ENCODE results near the gene EPHA1. TPM values are rescaled to one million over a fixed set of nuclear protein-coding genes. Genes with fewer than 3 reads are reported as not detected.

Gene EPHA1
- total and polyA plus RNA-seq, 5 donors from 2014 or later: 1.4 to 10.3 (median 5.0) TPM

DNA sequence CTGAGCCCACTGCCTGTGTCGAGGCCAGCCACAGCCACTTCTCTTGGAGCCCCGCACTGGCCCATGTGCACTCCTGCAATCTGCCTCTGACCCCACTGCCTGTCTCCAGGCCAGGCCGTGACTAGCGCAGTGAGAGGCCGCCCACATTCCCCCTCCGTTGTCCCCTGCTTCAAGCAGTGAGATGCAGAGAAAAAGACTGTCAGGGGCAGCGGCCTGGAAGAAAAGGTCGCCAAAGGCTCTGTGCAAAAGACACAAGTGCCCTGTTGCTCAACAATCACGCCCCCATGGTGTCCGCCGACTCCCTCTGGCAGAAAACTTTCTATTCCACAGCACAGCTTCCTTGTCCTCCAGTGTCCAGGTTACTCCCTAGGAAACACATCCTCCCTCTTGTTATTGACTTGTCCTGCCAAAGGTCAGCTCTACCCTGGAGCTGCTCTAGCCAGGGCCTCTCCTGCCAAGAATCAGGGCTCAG lies 56.1 kb downstream of the EPHA1 start:
- Mint-ChIP-seq H3K4me3 (no peak overlapping the region), H3K27ac (no peak overlapping the region), H3K9me3 (peaks cover 0 to 2% (median 0%) of the 10 kb centered on the region in 7 donors), H3K4me1 (peaks cover 0 to 2% (median 0%) of the 10 kb centered on the region in 4 donors), H3K27me3 (peaks cover 9% of the 10 kb centered on the region), H3K36me3 (no peaks in the 10 kb centered on the region)
- Histone ChIP-seq H3K9me3 (ENCODE audit: control insufficient read depth in 2 of 2, low read length in 2 of 2) (no peaks in the 10 kb centered on the region), H3K27ac (ENCODE audit: insufficient read depth, low read length, poor library complexity, severe bottlenecking) (no peak overlapping the region), H3K4me1 (ENCODE audit: control insufficient read depth, insufficient read depth, low read length, poor library complexity, severe bottlenecking) (no peaks in the 10 kb centered on the region), H3K36me3 (ENCODE audit: control insufficient read depth, insufficient read depth, low read length) (no peaks in the 10 kb centered on the region), H3K4me3 (ENCODE audit: low read depth, low read length) (no peak overlapping the region), H3K27me3 (ENCODE audit: control insufficient read depth, insufficient read depth, low read length) (peaks cover 4% of the 10 kb centered on the region)
- DNase-seq (no peak), ATAC-seq (ENCODE audit: low read depth in 2 of 2) (no peak)

GRCh38 chr7:143351574-143351973 lies 57.1 kb downstream of the EPHA1 start:
- H3K27ac Mint-ChIP-seq: no peak overlapping the region
- no peak overlapping the region for H3K4me3 ChIP-seq (ENCODE audit: low read depth, low read length)

GRCh38 chr7:143351060-143351459 lies 57.6 kb downstream of the EPHA1 start:
- H3K27me3 Mint-ChIP-seq: peaks cover 19% of the 10 kb centered on the region
- no peak overlapping the region for H3K4me3 ChIP-seq (ENCODE audit: low read depth, low read length)
- no peak overlapping the region for H3K27ac Mint-ChIP-seq
- H3K4me3 Mint-ChIP-seq: no peak overlapping the region
- H3K9me3 Mint-ChIP-seq: peaks cover 0 to 2% (median 0%) of the 10 kb centered on the region in 7 donors
- no peaks in the 10 kb centered on the region for H3K9me3 ChIP-seq (ENCODE audit: control insufficient read depth in 2 of 2, low read length in 2 of 2)
- peaks cover 0 to 6% (median 2%) of the 10 kb centered on the region in 4 donors for H3K4me1 Mint-ChIP-seq
- no peaks in the 10 kb centered on the region for H3K4me1 ChIP-seq (ENCODE audit: control insufficient read depth, insufficient read depth, low read length, poor library complexity, severe bottlenecking)
- no peak overlapping the region for H3K27ac ChIP-seq (ENCODE audit: insufficient read depth, low read length, poor library complexity, severe bottlenecking)
- ATAC-seq (ENCODE audit: low read depth in 2 of 2) (no peak), DNase-seq (no peak)
- no peaks in the 10 kb centered on the region for H3K36me3 Mint-ChIP-seq
- no peaks in the 10 kb centered on the region for H3K36me3 ChIP-seq (ENCODE audit: control insufficient read depth, insufficient read depth, low read length)
- H3K27me3 ChIP-seq (ENCODE audit: control insufficient read depth, insufficient read depth, low read length): peaks cover 4% of the 10 kb centered on the region

More at GRCh38 chr7:143351574-143351973, 57.1 kb downstream of the EPHA1 start:
- H3K36me3 ChIP-seq (ENCODE audit: control insufficient read depth, insufficient read depth, low read length): no peaks in the 10 kb centered on the region
- ATAC-seq (ENCODE audit: low read depth in 2 of 2) (no peak), DNase-seq (no peak)
- Mint-ChIP-seq H3K9me3 (peaks cover 0 to 2% (median 0%) of the 10 kb centered on the region in 7 donors), H3K27me3 (peaks cover 14% of the 10 kb centered on the region), H3K4me3 (no peak overlapping the region), H3K4me1 (peaks cover 0 to 6% (median 2%) of the 10 kb centered on the region in 4 donors), H3K36me3 (no peaks in the 10 kb centered on the region)
- H3K9me3 ChIP-seq (ENCODE audit: control insufficient read depth in 2 of 2, low read length in 2 of 2): no peaks in the 10 kb centered on the region
- H3K27ac ChIP-seq (ENCODE audit: insufficient read depth, low read length, poor library complexity, severe bottlenecking): no peak overlapping the region
- no peaks in the 10 kb centered on the region for H3K4me1 ChIP-seq (ENCODE audit: control insufficient read depth, insufficient read depth, low read length, poor library complexity, severe bottlenecking)
- peaks cover 4% of the 10 kb centered on the region for H3K27me3 ChIP-seq (ENCODE audit: control insufficient read depth, insufficient read depth, low read length)

DNA sequence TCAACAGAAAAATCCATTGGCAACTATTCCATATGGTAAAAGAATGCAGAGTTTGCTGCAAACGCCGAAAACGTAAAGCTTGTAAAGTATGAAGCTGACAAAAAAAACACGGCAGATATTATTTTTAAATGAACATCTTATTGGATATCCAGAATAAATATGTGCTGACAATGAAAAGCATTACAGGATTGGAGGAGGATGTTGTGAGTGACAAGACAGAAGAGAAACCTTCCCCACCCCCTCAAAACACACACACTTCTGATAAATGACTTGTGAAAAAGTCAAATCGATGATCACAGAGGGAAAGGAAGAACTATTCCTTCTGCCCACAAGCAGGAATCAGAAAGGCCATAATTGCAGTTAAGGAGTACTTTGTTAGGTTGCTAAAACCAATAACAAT lies 60.7 kb downstream of the EPHA1 start:
- no peak overlapping the region for H3K27ac ChIP-seq (ENCODE audit: insufficient read depth, low read length, poor library complexity, severe bottlenecking)
- Mint-ChIP-seq H3K4me3 (peak overlapping the region in 1 of 4 donors; percentile 73), H3K9me3 (no peaks in the 10 kb centered on the region), H3K4me1 (peaks cover 4 to 17% (median 7%) of the 10 kb centered on the region in 4 donors), H3K36me3 (no peaks in the 10 kb centered on the region), H3K27me3 (peaks cover 23% of the 10 kb centered on the region), H3K27ac (no peak overlapping the region)
- H3K36me3 ChIP-seq (ENCODE audit: control insufficient read depth, insufficient read depth, low read length): no peaks in the 10 kb centered on the region
- ATAC-seq (ENCODE audit: low read depth in 2 of 2) (no peak), DNase-seq (no peak)
- peaks cover 7% of the 10 kb centered on the region for H3K4me1 ChIP-seq (ENCODE audit: control insufficient read depth, insufficient read depth, low read length, poor library complexity, severe bottlenecking)
- peaks cover 4% of the 10 kb centered on the region for H3K27me3 ChIP-seq (ENCODE audit: control insufficient read depth, insufficient read depth, low read length)
- H3K4me3 ChIP-seq (ENCODE audit: low read depth, low read length): no peak overlapping the region
- no peaks in the 10 kb centered on the region for H3K9me3 ChIP-seq (ENCODE audit: control insufficient read depth in 2 of 2, low read length in 2 of 2)

DNA sequence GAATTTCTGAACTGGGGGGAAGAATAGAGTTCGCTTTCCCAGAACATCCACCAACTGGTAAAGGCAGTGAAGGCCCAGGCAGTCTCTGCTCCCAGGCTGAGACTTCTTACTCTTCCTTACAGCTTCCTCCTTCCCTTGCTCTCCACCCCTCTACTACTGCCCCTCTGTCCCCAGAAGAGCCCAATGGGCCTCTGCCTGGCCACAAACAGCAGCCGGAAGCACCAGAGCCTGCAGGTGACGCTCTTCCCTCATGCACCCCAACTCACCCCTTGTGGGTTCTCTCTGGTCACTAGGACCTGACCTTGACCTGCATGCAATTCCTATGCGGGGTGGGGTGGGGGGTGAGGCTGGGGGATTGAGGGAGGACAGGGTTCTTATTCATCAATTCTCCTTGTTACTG lies 62.6 kb downstream of the EPHA1 start:
- Histone ChIP-seq H3K36me3 (ENCODE audit: control insufficient read depth, insufficient read depth, low read length) (no peaks in the 10 kb centered on the region), H3K9me3 (ENCODE audit: control insufficient read depth in 2 of 2, low read length in 2 of 2) (no peaks in the 10 kb centered on the region), H3K27me3 (ENCODE audit: control insufficient read depth, insufficient read depth, low read length) (peaks cover 4% of the 10 kb centered on the region), H3K4me1 (ENCODE audit: control insufficient read depth, insufficient read depth, low read length, poor library complexity, severe bottlenecking) (peaks cover 7% of the 10 kb centered on the region), H3K27ac (ENCODE audit: insufficient read depth, low read length, poor library complexity, severe bottlenecking) (no peak overlapping the region), H3K4me3 (ENCODE audit: low read depth, low read length) (no peak overlapping the region)
- peak overlapping the region in 3 of 4 donors; percentile 39 to 86 (median 82) for H3K4me3 Mint-ChIP-seq
- peaks cover 26% of the 10 kb centered on the region for H3K27me3 Mint-ChIP-seq
- DNase-seq (no peak), ATAC-seq (ENCODE audit: low read depth in 2 of 2) (no peak)
- H3K27ac Mint-ChIP-seq: no peak overlapping the region
- no peaks in the 10 kb centered on the region for H3K9me3 Mint-ChIP-seq
- no peaks in the 10 kb centered on the region for H3K36me3 Mint-ChIP-seq
- H3K4me1 Mint-ChIP-seq: peaks cover 4 to 17% (median 7%) of the 10 kb centered on the region in 4 donors

DNA sequence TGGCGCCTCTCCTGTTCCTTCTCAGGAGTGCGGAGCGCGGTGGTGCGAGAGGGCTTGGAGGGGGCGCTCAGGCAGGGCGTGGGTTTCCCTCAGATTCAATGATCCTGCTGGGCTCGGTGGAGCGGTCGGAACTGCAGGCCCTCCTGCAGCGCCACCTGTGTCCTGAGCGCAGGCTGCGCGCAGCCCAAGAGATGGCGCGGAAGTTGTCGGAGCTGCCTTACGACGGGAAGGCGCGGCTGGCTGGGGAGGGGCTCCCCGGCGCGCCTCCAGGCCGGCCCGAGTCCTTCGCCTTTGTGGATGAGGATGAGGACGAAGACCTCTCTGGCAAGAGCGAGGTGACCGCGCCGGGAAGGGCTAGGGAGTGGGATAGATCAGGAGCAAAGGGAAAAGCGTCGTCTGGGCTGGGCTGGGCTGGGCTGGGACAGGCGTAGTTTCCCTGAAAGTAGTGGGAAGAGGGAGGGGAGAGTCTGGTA lies 63.2 kb downstream of the EPHA1 start:
- no peaks in the 10 kb centered on the region for H3K9me3 ChIP-seq (ENCODE audit: control insufficient read depth in 2 of 2, low read length in 2 of 2)
- Mint-ChIP-seq H3K36me3 (no peaks in the 10 kb centered on the region), H3K4me3 (peak overlapping the region; percentile 39 to 86 (median 80)), H3K4me1 (peaks cover 4 to 17% (median 7%) of the 10 kb centered on the region in 4 donors), H3K27me3 (peaks cover 26% of the 10 kb centered on the region), H3K27ac (peak overlapping the region in 1 of 3 donors; percentile 63), H3K9me3 (no peaks in the 10 kb centered on the region)
- DNase-seq: peak; percentile 39 to 76 (median 59)
- peaks cover 7% of the 10 kb centered on the region for H3K4me1 ChIP-seq (ENCODE audit: control insufficient read depth, insufficient read depth, low read length, poor library complexity, severe bottlenecking)
- peak; percentile 93 to 95 for ATAC-seq (ENCODE audit: low read depth in 2 of 2)
- peaks cover 4% of the 10 kb centered on the region for H3K27me3 ChIP-seq (ENCODE audit: control insufficient read depth, insufficient read depth, low read length)
- peak overlapping the region; percentile 39 for H3K4me3 ChIP-seq (ENCODE audit: low read depth, low read length)
- no peaks in the 10 kb centered on the region for H3K36me3 ChIP-seq (ENCODE audit: control insufficient read depth, insufficient read depth, low read length)
- H3K27ac ChIP-seq (ENCODE audit: insufficient read depth, low read length, poor library complexity, severe bottlenecking): no peak overlapping the region

DNA sequence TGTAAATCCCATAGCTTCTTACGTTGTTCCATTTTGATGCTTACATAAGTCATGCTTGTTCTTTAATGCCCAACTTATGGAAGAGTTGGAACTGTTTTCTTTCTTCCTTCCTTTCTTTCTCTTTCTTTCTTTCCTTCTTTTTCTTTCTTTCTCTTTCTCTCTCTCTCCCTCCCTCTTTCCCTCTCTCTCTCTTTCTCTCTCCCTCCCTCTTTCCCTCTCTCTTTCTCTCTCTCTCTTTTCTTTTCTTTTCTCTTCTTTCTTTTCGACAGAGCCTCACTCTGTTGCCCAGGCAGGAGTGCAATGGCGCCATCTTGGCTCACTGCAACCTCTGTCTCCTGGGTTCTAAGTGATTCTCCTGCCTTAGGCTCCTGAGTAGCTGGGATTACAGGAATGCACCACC lies 65.1 kb downstream of the EPHA1 start:
- Mint-ChIP-seq H3K27me3 (peaks cover 31% of the 10 kb centered on the region), H3K27ac (no peak overlapping the region), H3K4me1 (peaks cover 4 to 17% (median 7%) of the 10 kb centered on the region in 4 donors), H3K9me3 (no peaks in the 10 kb centered on the region), H3K36me3 (no peaks in the 10 kb centered on the region), H3K4me3 (peak overlapping the region in 1 of 4 donors; percentile 45)
- no peaks in the 10 kb centered on the region for H3K9me3 ChIP-seq (ENCODE audit: control insufficient read depth in 2 of 2, low read length in 2 of 2)
- H3K27ac ChIP-seq (ENCODE audit: insufficient read depth, low read length, poor library complexity, severe bottlenecking): no peak overlapping the region
- peaks cover 14% of the 10 kb centered on the region for H3K27me3 ChIP-seq (ENCODE audit: control insufficient read depth, insufficient read depth, low read length)
- no peak for DNase-seq
- no peaks in the 10 kb centered on the region for H3K36me3 ChIP-seq (ENCODE audit: control insufficient read depth, insufficient read depth, low read length)
- H3K4me1 ChIP-seq (ENCODE audit: control insufficient read depth, insufficient read depth, low read length, poor library complexity, severe bottlenecking): peaks cover 7% of the 10 kb centered on the region
- no peak for ATAC-seq (ENCODE audit: low read depth in 2 of 2)
- H3K4me3 ChIP-seq (ENCODE audit: low read depth, low read length): no peak overlapping the region

DNA sequence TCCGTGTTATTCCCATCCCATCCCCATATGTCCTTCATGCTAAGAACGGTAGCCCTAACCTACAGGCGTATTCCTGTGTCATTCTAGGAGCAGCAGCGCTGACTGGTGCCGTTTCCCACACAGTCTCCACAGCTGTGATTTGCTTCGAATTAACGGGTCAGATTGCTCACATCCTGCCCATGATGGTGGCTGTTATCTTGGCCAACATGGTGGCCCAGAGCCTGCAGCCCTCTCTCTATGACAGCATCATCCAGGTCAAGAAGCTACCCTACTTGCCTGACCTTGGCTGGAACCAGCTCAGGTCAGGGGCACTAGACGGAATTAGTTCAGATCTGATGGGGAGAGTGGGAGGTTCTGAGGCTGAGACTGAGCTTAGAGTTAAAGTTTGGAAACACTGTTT lies 66.8 kb downstream of the EPHA1 start:
- Mint-ChIP-seq H3K9me3 (no peaks in the 10 kb centered on the region), H3K27me3 (peaks cover 31% of the 10 kb centered on the region), H3K27ac (no peak overlapping the region), H3K4me1 (peaks cover 4 to 14% (median 9%) of the 10 kb centered on the region in 4 donors), H3K36me3 (no peaks in the 10 kb centered on the region), H3K4me3 (no peak overlapping the region)
- H3K27ac ChIP-seq (ENCODE audit: insufficient read depth, low read length, poor library complexity, severe bottlenecking): no peak overlapping the region
- H3K4me1 ChIP-seq (ENCODE audit: control insufficient read depth, insufficient read depth, low read length, poor library complexity, severe bottlenecking): peaks cover 10% of the 10 kb centered on the region
- no peak for ATAC-seq (ENCODE audit: low read depth in 2 of 2)
- peaks cover 19% of the 10 kb centered on the region for H3K27me3 ChIP-seq (ENCODE audit: control insufficient read depth, insufficient read depth, low read length)
- no peak overlapping the region for H3K4me3 ChIP-seq (ENCODE audit: low read depth, low read length)
- no peaks in the 10 kb centered on the region for H3K9me3 ChIP-seq (ENCODE audit: control insufficient read depth in 2 of 2, low read length in 2 of 2)
- H3K36me3 ChIP-seq (ENCODE audit: control insufficient read depth, insufficient read depth, low read length): no peaks in the 10 kb centered on the region
- no peak for DNase-seq
